MM.1S (cell line): ENCODE results near the gene BIRC3.

ENCODE experiments used
- CTCF ChIP-seq: fragments of 300-600 bp; sonication (generic); IDR thresholded peaks from 2 replicates; pipeline ENCODE4 v1.5.1; 2016; ENCODE audit warnings: antibody characterized with exemption, low read length, mixed read lengths
- EZH2 ChIP-seq: fragments of 300-600 bp; sonication (generic); optimal IDR thresholded peaks from 2 replicates; pipeline ENCODE3; 2017; ENCODE audit warnings: low read depth, mild to moderate bottlenecking, antibody characterized with exemption, low read length, mixed read lengths
- EZH2phosphoT487 ChIP-seq: fragments of 300-600 bp; sonication (generic); IDR thresholded peaks from 2 replicates; pipeline ENCODE4 v1.6.1; 2018; ENCODE audit warnings: antibody characterized with exemption, low read length

GRCh38 chr11:102276362-102276761 is 40.9 kb upstream of the BIRC3 start:
- no peak for TF ChIP-seq CTCF
- TF ChIP-seq EZH2phosphoT487 = no peak
- TF ChIP-seq EZH2 = no peak
